Keratinocyte (primary cell): ENCODE measurements around the gene SMIM32. TPM values are rescaled to one million over a fixed set of nuclear protein-coding genes. Genes with fewer than 3 reads are reported as not detected.

ENCODE experiments used
- DNase-seq: peaks from one replicate; pipeline ENCODE4 v3.0.0-alpha.2; 2011; ENCODE audit warnings: low read depth, missing footprints, low spot score
- FAIRE-seq: peaks from 2 replicates; lab custom pipeline; 2011; peaks lifted over from hg19 to GRCh38; lab: Jason Lieb, UNC
- H2AFZ ChIP-seq: 2 replicates; pipeline ENCODE4 v1.6.0; 2012; ENCODE audit warnings: low read length, control low read depth, inconsistent platforms; ENCODE audit not compliant: control insufficient read depth
- H3K27ac ChIP-seq: 2 replicates; pipeline ENCODE4 v1.5.1; 2011; ENCODE audit warnings: low read length; ENCODE audit not compliant: control insufficient read depth, insufficient read depth
- H3K27me3 ChIP-seq: 3 replicates; pipeline ENCODE4 v1.6.0; 2011; ENCODE audit warnings: low read length; ENCODE audit not compliant: control insufficient read depth, insufficient read depth; ENCODE audit errors: extremely low read depth
- H3K36me3 ChIP-seq, 2 experiments: 2 replicates in 1 of 2; 3 replicates in 1 of 2; pipeline ENCODE4 v1.5.1; 2011; ENCODE audit warnings: low read length in 2 of 2, mild to moderate bottlenecking in 1 of 2; ENCODE audit not compliant: control insufficient read depth in 2 of 2, insufficient read depth in 2 of 2; ENCODE audit errors: extremely low read depth in 1 of 2
- H3K4me1 ChIP-seq: 3 replicates; pipeline ENCODE4 v1.5.1; 2011; ENCODE audit warnings: low read length; ENCODE audit not compliant: control insufficient read depth, insufficient read depth; ENCODE audit errors: extremely low read depth
- H3K4me2 ChIP-seq: 3 replicates; pipeline ENCODE4 v1.6.0; 2011; ENCODE audit warnings: low read depth, low read length; ENCODE audit not compliant: control insufficient read depth, insufficient read depth; ENCODE audit errors: extremely low read depth
- H3K4me3 ChIP-seq, 3 experiments: fragments of 200-600 bp in 1 of 3; sonication (generic) in 1 of 3; 2 replicates in 2 of 3; 3 replicates in 1 of 3; pipeline ENCODE4 v1.5.1; 2011 to 2016; ENCODE audit warnings: low read length in 3 of 3, mild to moderate bottlenecking in 3 of 3, control low read depth in 2 of 3, inconsistent platforms in 1 of 3, low read depth in 1 of 3, mixed read lengths in 1 of 3, mixed run types in 1 of 3, moderate library complexity in 1 of 3; ENCODE audit not compliant: control insufficient read depth in 2 of 3, insufficient read depth in 2 of 3; ENCODE audit errors: extremely low read depth in 1 of 3
- H3K79me2 ChIP-seq: 2 replicates; pipeline ENCODE4 v1.6.0; 2012; ENCODE audit warnings: low read length; ENCODE audit not compliant: control insufficient read depth, insufficient read depth
- H3K9ac ChIP-seq: 3 replicates; pipeline ENCODE4 v1.6.0; 2011; ENCODE audit warnings: low read length; ENCODE audit not compliant: control insufficient read depth, insufficient read depth; ENCODE audit errors: extremely low read depth
- H3K9me1 ChIP-seq: 3 replicates; pipeline ENCODE4 v1.6.0; 2011; ENCODE audit warnings: low read length; ENCODE audit not compliant: control insufficient read depth, insufficient read depth; ENCODE audit errors: extremely low read depth
- H3K9me3 ChIP-seq: 2 replicates; pipeline ENCODE4 v1.5.1; 2012; ENCODE audit warnings: low read depth, low read length; ENCODE audit not compliant: control insufficient read depth
- H4K20me1 ChIP-seq: 3 replicates; pipeline ENCODE4 v1.6.0; 2011; ENCODE audit warnings: low read length; ENCODE audit not compliant: control insufficient read depth, insufficient read depth; ENCODE audit errors: extremely low read depth
- EZH2 ChIP-seq: IDR thresholded peaks from one replicate; pipeline ENCODE4 v1.6.1; 2012; ENCODE audit warnings: inconsistent platforms, mild to moderate bottlenecking, low read length, moderate library complexity
- dilution Hi-C: fragments of 300-500 bp; cut with MboI; formaldehyde crosslinking; loops from one replicate; pipeline ENCODE4 v1.7.0; 2020; ENCODE audit warnings: low sequenced_read_pairs; ENCODE audit not compliant: extremely low pct_ligation_motif_present
- polyA plus RNA-seq, 5 experiments: library from polyadenylated mRNA; depleted of rRNA in 3 of 5; stranded (reverse) in 3 of 5; stranded (forward) in 1 of 5; unstranded in 1 of 5; fragments of >200 nt; gene quantifications; 1 replicate in 1 of 5; 2 replicates in 3 of 5; 3 replicates in 1 of 5; pipeline versions ENCODE4 v1.2.1 to v1.2.3, GENCODE V29; 2011 to 2012; ENCODE audit warnings: missing spikeins in 2 of 5, low read depth in 1 of 5, low replicate concordance in 1 of 5
- TF ChIP-seq, protein P1 (sequence below), 3 experiments: IDR thresholded peaks in 1 of 3; conservative IDR thresholded peaks in 1 of 3; optimal IDR thresholded peaks in 1 of 3; 2 replicates in 2 of 3; 3 replicates in 1 of 3; pipeline versions ENCODE3 to v1.5.1; 2011; ENCODE audit warnings: low read length in 3 of 3, mild to moderate bottlenecking in 3 of 3, moderate library complexity in 2 of 3, control low read depth in 1 of 3, inconsistent platforms in 1 of 3; ENCODE audit not compliant: insufficient read depth in 2 of 3; ENCODE audit errors: extremely low read depth in 1 of 3

Gene SMIM32
- polyA plus RNA-seq, 1 donor (not counting 4 experiments of a cell fraction or from before 2014, with no cell fraction given): not detected

GRCh38 chr5:136186796-136187195, 6.2 kb downstream of the SMIM32 start:
- no peak overlapping the region for H3K27ac ChIP-seq
- TF ChIP-seq EZH2: no peak
- TF ChIP-seq, protein P1, sequence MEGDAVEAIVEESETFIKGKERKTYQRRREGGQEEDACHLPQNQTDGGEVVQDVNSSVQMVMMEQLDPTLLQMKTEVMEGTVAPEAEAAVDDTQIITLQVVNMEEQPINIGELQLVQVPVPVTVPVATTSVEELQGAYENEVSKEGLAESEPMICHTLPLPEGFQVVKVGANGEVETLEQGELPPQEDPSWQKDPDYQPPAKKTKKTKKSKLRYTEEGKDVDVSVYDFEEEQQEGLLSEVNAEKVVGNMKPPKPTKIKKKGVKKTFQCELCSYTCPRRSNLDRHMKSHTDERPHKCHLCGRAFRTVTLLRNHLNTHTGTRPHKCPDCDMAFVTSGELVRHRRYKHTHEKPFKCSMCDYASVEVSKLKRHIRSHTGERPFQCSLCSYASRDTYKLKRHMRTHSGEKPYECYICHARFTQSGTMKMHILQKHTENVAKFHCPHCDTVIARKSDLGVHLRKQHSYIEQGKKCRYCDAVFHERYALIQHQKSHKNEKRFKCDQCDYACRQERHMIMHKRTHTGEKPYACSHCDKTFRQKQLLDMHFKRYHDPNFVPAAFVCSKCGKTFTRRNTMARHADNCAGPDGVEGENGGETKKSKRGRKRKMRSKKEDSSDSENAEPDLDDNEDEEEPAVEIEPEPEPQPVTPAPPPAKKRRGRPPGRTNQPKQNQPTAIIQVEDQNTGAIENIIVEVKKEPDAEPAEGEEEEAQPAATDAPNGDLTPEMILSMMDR (optimal IDR thresholded peaks at IDR 0.05 in 1 of 3, IDR thresholded peaks at IDR 0.05 in 1 of 3, conservative IDR thresholded peaks at IDR 0.05 in 1 of 3; ENCODE audit: extremely low read depth in 1 of 3, insufficient read depth in 2 of 3, low read length in 3 of 3): no peak
- peaks cover 0 to 8% of the 10 kb centered on the region in 2 experiments for H3K36me3 ChIP-seq
- H3K9me1 ChIP-seq: no peaks in the 10 kb centered on the region
- H3K4me2 ChIP-seq: no peak overlapping the region
- peaks cover 6% of the 10 kb centered on the region for H4K20me1 ChIP-seq
- FAIRE-seq: no peak
- DNase-seq: no peak
- no peak overlapping the region for H3K4me3 ChIP-seq
- peaks cover 7% of the 10 kb centered on the region for H3K4me1 ChIP-seq
- no peak overlapping the region for H3K9ac ChIP-seq
- dilution Hi-C loops: no loop called here
- H3K27me3 ChIP-seq: peaks cover 10% of the 10 kb centered on the region
- H3K79me2 ChIP-seq: no peaks in the 10 kb centered on the region
- H3K9me3 ChIP-seq: no peaks in the 10 kb centered on the region
- H2AFZ ChIP-seq: no peak overlapping the region

DNA sequence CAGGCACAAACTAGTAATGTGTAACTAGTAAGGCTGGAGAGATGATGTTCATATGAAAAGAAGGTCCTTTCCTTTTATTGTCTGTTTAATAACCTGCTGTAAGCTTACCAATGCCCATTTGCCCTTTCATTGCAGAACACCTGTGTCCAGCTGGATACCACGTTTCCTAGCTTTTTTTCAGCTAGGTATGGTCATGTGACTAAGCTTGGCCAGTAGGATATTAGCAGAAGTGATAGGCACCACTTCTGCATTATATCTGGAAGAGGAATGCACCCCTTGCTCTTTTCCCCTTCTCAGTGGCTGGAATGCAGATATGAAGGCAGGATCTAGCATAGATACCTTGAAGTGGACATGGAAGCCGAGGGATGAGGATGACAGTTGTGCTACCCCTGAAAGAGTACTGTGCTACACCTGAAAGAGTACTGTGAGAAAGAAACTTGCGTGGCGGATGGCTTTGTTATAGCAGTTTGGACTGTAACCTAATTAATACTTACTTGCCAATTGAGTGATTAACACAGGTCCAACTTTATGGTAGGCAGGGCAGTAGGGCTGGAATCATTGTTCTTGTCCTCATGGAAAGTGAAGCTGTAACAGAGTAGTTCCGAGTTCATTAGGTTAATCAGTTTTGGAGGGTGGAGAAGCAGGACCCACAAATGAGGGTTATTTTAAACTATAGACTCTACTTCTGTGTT, 6.8 kb downstream of the SMIM32 start:
- dilution Hi-C loops: no loop called here
- H3K4me2 ChIP-seq: no peak overlapping the region
- no peaks in the 10 kb centered on the region for H3K9me1 ChIP-seq
- no peaks in the 10 kb centered on the region for H3K79me2 ChIP-seq
- peaks cover 0 to 8% of the 10 kb centered on the region in 2 experiments for H3K36me3 ChIP-seq
- DNase-seq (no peak), FAIRE-seq (no peak)
- peaks cover 3% of the 10 kb centered on the region for H3K27me3 ChIP-seq
- H3K4me3 ChIP-seq: no peak overlapping the region
- no peak overlapping the region for H3K9ac ChIP-seq
- H3K9me3 ChIP-seq: no peaks in the 10 kb centered on the region
- no peak overlapping the region for H2AFZ ChIP-seq
- TF ChIP-seq EZH2: no peak
- TF ChIP-seq, protein P1 (optimal IDR thresholded peaks at IDR 0.05 in 1 of 3, IDR thresholded peaks at IDR 0.05 in 1 of 3, conservative IDR thresholded peaks at IDR 0.05 in 1 of 3; ENCODE audit: extremely low read depth in 1 of 3, insufficient read depth in 2 of 3, low read length in 3 of 3): no peak
- H3K4me1 ChIP-seq: peaks cover under 1% of the 10 kb centered on the region
- peaks cover 6% of the 10 kb centered on the region for H4K20me1 ChIP-seq
- H3K27ac ChIP-seq: no peak overlapping the region
